HCT116 (cell line): ENCODE data around the gene MAP3K4.

ENCODE experiments used
- EZH2 ChIP-seq: fragments of 200-600 bp; sonication (generic); IDR thresholded peaks from 2 replicates; pipeline ENCODE4 v1.6.1; 2017; ENCODE audit warnings: antibody characterized with exemption, mixed run types
- JUND ChIP-seq: IDR thresholded peaks from 2 replicates; pipeline ENCODE4 v1.6.1; 2012
- MAX ChIP-seq: IDR thresholded peaks from 2 replicates; pipeline ENCODE4 v1.6.1; 2012
- POLR2A ChIP-seq: IDR thresholded peaks from 2 replicates; pipeline ENCODE4 v1.7.0; 2011; ENCODE audit warnings: borderline replicate concordance; ENCODE audit not compliant: insufficient read depth, insufficient read length; ENCODE audit errors: extremely low read depth
- RAD21 ChIP-seq: IDR thresholded peaks from 2 replicates; pipeline ENCODE4 v1.6.1; 2012; ENCODE audit warnings: low read depth, mild to moderate bottlenecking
- SP1 ChIP-seq: IDR thresholded peaks from 2 replicates; pipeline ENCODE4 v1.6.1; 2012; ENCODE audit warnings: low read depth
- TCF7L2 ChIP-seq: IDR thresholded peaks from 2 replicates; pipeline ENCODE4 v1.7.0; 2011; ENCODE audit warnings: borderline replicate concordance, inconsistent platforms; ENCODE audit not compliant: insufficient read depth, insufficient read length; ENCODE audit errors: extremely low read depth
- YY1 ChIP-seq: IDR thresholded peaks from 2 replicates; pipeline ENCODE4 v1.6.1; 2011; ENCODE audit warnings: low read length, low read depth, moderate library complexity, mild to moderate bottlenecking; ENCODE audit not compliant: insufficient replicate concordance; ENCODE audit errors: extremely low read depth
- ZFX ChIP-seq: fragments of 450-650 bp; IDR thresholded peaks from 2 replicates; pipeline ENCODE4 v1.6.1; 2017
- TF ChIP-seq, protein P1 (sequence below), 3 experiments: fragments of 200-600 bp in 1 of 3; sonication (generic) in 1 of 3; IDR thresholded peaks in 2 of 3; conservative IDR thresholded peaks in 1 of 3; 2 replicates each; pipeline ENCODE4 v1.5.1; 2012 to 2017; ENCODE audit warnings: low read depth in 2 of 3, low read length in 2 of 3, antibody characterized with exemption in 1 of 3, borderline replicate concordance in 1 of 3, control low read depth in 1 of 3, mild to moderate bottlenecking in 1 of 3, mixed read lengths in 1 of 3, mixed run types in 1 of 3, moderate library complexity in 1 of 3; ENCODE audit not compliant: insufficient read depth in 1 of 3

DNA sequence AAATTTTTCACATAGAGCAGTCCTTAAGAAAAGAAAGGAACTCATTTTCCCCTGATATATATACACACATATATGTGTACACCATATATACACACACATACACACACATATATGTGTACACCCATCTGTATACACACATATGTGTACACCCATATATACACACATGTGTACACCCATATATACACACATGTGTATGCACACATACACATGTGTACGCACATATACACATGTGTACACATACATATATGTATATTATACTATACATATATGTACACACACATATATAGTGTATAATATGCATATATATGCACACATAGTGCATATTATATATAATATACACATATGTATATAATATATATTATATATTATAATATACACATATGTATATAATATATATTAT is 9.1 kb downstream of the MAP3K4 start:
- TF ChIP-seq YY1 (no peak), JUND (no peak), TCF7L2 (no peak), ZFX (no peak), POLR2A (no peak), SP1 (no peak), MAX (no peak), EZH2 (no peak), RAD21 (no peak)
- TF ChIP-seq, protein P1, sequence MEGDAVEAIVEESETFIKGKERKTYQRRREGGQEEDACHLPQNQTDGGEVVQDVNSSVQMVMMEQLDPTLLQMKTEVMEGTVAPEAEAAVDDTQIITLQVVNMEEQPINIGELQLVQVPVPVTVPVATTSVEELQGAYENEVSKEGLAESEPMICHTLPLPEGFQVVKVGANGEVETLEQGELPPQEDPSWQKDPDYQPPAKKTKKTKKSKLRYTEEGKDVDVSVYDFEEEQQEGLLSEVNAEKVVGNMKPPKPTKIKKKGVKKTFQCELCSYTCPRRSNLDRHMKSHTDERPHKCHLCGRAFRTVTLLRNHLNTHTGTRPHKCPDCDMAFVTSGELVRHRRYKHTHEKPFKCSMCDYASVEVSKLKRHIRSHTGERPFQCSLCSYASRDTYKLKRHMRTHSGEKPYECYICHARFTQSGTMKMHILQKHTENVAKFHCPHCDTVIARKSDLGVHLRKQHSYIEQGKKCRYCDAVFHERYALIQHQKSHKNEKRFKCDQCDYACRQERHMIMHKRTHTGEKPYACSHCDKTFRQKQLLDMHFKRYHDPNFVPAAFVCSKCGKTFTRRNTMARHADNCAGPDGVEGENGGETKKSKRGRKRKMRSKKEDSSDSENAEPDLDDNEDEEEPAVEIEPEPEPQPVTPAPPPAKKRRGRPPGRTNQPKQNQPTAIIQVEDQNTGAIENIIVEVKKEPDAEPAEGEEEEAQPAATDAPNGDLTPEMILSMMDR (IDR thresholded peaks at IDR 0.05 in 2 of 3, conservative IDR thresholded peaks at IDR 0.05 in 1 of 3; ENCODE audit: borderline replicate concordance in 1 of 3, insufficient read depth in 1 of 3, low read depth in 2 of 3, low read length in 2 of 3): no peak
